VCaP (cell line): ENCODE data around the gene FAM83F.
"Not testable (repeated sequence)": the region's sequence is repeated elsewhere in the genome, so short reads cannot be mapped to it uniquely, and the experiment has no call there.

Experiments used
- H3K27ac ChIP-seq: fragments of 450-650 bp; 2 replicates; pipeline ENCODE4 v1.5.1; 2017
- CTCF ChIP-seq: fragments of 450-650 bp; conservative IDR thresholded peaks from 2 replicates; pipeline ENCODE4 v1.5.1; 2017; ENCODE audit warnings: mild to moderate bottlenecking, moderate library complexity

The FAM83F gene

DNA sequence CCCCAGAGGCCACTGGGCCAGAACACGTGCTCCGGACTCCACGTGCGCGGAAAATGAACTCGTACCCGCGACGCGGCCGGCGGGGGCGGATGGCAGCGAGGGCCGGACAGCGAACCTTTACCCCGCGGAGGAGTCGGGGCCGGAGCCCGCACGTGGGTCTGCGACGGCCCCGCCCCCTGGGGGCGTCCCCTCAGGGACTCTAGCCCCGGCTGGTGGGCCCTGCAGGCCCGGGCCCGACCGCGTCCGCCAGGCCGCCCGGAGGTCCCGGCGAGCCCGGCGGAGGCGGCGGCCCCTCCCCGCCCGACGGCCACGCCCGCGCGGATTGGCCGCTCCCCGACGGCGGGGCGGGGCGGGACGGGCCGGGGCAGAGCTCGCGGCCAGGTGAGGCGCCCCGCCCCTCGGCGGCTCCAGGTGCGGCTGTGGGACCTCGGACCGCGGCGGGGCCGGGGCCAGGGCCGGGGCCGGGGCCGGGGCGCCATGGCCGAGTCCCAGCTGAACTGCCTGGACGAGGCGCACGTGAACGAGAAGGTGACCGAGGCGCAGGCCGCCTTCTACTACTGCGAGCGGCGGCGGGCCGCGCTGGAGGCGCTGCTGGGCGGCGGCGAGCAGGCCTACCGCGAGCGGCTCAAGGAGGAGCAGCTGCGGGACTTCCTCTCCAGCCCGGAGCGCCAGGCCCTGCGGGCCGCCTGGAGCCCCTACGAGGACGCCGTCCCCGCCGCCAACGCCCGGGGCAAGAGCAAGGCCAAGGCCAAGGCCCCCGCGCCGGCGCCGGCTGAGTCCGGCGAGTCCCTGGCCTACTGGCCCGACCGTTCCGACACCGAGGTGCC lies at the start of gene FAM83F:
Gene FAM83F (plus strand): TSS at position 389 of the 827 bp plus-strand sequence. CDS start 89 bp downstream, at position 478.
- H3K27ac ChIP-seq = peak within 1 kb of the TSS; percentile 71

GRCh38 chr22:39946126-39946502 lies 48.6 kb upstream of the FAM83F start:
- H3K27ac ChIP-seq = no peak overlapping the region

More for the DNA sequence above, at the start of gene FAM83F:
- TF ChIP-seq CTCF = no peak

DNA sequence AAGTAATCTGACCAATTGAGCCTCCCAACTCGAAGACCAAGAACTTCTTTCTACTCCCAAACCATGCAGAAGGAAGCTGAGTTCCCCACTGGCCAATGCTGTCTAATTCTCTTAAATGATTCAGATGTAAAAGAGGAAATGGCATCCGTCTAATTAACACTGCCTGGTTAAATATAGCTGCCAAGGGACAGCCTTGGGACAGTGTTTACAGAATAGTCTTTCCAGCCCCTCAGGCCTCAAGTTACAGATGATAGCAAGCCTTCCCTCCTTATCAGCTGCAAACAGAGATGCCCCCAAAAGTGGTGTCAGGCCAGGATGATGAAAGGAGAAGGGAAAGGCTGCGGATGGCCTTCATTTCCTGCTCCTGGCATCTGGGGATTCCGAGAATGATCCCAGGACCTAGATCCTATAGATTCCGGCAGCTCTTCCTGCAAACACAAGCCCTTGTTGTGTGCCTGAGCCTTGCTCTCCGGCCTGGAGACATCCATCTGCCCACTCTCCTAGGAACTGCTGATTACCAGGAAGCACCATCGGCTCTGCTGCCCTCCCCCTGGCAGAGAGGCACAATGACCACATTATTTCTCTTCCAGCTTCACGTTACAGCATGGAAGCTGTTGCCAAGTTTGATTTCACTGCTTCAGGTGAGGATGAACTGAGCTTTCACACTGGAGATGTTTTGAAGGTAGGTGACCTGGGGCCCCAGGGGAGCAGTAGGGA lies 48.1 kb upstream of the FAM83F start:
- H3K27ac ChIP-seq = no peak overlapping the region
- no peak for TF ChIP-seq CTCF

More at GRCh38 chr22:39946126-39946502, 48.6 kb upstream of the FAM83F start:
- TF ChIP-seq CTCF = no peak

GRCh38 chr22:39947220-39948216 lies 47.2 kb upstream of the FAM83F start:
- TF ChIP-seq CTCF = no peak
- H3K27ac ChIP-seq = no peak overlapping the region

GRCh38 chr22:39949964-39950737 lies 44.6 kb upstream of the FAM83F start:
- no peak overlapping the region for H3K27ac ChIP-seq
- no peak for TF ChIP-seq CTCF

DNA sequence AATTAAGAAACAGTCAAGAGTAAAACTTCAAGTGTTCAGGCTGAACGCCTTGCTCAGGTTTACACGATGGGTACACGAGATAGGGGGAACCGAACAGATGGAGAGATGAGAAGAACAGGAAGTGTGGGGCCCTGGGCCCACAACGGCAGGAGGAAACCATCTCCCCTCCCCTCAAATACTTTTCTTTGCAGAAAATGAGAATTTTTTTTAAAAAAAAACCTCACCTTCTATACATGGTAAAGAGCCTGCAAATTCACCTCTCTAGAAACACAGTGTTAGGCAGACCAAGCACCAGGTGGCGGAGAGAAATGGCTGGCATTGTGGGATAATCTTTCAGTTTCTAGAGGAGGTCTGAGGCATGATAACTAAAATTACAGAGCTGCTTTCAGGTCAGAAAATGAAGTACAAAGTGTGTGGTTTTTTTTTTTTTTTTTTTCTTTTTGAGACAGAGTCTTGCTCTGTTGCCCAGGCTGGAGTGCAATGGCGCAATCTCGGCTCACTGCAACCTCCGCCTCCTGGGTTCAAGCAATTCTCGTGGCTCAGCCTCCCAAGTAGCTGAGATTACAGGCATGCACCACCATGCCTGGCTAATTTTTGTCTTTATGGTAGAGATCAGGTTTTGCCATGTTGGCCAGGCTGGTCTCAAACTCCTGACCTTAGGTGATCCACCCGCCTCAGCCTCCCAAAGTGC lies 43.0 kb upstream of the FAM83F start:
- not testable (repeated sequence) for H3K27ac ChIP-seq

DNA sequence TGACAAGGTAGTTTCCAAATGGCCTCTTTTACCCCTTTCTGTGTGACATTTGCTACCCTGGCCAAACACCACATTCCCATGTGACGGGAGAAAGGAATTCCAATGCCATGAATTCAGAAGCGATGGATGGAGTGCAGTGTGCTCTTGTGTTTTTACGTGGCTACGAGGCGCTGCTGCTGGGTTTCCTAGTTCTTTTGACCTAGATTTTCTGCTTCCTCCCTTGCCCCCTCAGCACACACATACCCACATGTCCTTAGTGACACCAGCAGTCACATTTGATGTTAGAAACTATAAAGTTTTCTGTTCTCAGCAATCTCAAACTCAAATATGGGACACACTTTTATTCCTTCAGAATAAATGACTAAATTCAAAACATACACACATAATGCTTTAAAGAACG lies 42.4 kb upstream of the FAM83F start:
- H3K27ac ChIP-seq = no peak overlapping the region
- no peak for TF ChIP-seq CTCF
